ENCODE measurements around the gene NHLH2.
A peak's percentile ranks its signal among the peaks of the same experiment; 100 is the strongest.

Gene NHLH2

DNA sequence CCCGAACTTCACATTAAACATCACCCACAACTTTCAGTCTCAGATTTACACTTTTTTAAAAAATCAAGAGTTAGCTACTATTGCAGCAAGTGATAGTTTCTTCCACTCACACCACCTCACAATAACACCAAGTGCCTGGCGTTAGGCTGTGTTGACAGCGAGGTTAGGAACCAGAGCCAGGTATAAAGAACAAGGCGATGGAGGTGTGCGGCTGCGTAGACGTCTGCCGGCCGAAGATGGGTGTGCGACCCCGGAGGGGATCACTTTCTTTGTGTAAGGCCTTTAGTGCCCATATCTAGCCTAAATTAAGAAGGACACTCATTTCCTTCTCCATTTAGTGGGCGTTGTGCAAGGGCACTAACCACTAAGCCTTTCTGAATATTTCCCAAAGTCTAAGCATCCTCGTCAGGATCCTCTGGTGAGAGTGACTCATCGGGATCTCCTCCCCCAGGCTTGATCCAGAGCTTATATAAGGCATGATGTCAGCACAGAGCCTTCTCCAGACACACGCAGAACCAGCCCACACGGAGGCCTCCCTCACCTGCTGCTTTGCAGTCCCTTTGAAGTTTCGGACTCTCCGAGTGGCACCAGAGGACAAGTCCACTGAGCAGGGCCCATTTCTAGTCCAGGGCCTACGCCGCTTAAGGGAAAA is 11.8 kb downstream of the NHLH2 start:
- POLR2A ChIA-PET: no interaction called here
- no peaks in the 10 kb centered on the region for H3K36me3 ChIP-seq (ENCODE audit: control insufficient read depth in 4 of 4, insufficient read depth in 4 of 4, low read length in 3 of 4)
- H3K27me3 ChIP-seq (replicated peaks in 2 of 5; ENCODE audit: control insufficient read depth in 4 of 5, insufficient read depth in 5 of 5, low read length in 4 of 5): peaks cover 2 to 26% (median 7%) of the 10 kb centered on the region in 5 experiments
- H3K27ac ChIP-seq (ENCODE audit: insufficient read depth in 1 of 2, low read depth in 1 of 2, low read length in 2 of 2, poor library complexity in 1 of 2, severe bottlenecking in 2 of 2): no peak overlapping the region
- H3K9me3 ChIP-seq (ENCODE audit: control extremely low read depth in 1 of 5, control insufficient read depth in 4 of 5, insufficient read depth in 2 of 5, low read depth in 1 of 5, low read length in 4 of 5): no peaks in the 10 kb centered on the region
- 89% methylated on average over 20 of the region's 20 CpGs for WGBS (ENCODE audit: insufficient coverage)
- CTCF ChIA-PET: no interaction called here
- peaks cover 0 to 17% (median 9%) of the 10 kb centered on the region in 4 experiments for H3K4me1 ChIP-seq (ENCODE audit: control extremely low read depth in 1 of 4, control insufficient read depth in 4 of 4, insufficient read depth in 4 of 4, low read length in 3 of 4)
- DNase-seq: peak in 1 of 3 donors; percentile 11
- peak overlapping the region in 3 of 7 experiments; percentile 68 to 79 (median 70) for H3K4me3 ChIP-seq (ENCODE audit: control insufficient read depth in 1 of 7, extremely low read depth in 1 of 7, insufficient read depth in 4 of 7, low read depth in 2 of 7, low read length in 6 of 7)

DNA sequence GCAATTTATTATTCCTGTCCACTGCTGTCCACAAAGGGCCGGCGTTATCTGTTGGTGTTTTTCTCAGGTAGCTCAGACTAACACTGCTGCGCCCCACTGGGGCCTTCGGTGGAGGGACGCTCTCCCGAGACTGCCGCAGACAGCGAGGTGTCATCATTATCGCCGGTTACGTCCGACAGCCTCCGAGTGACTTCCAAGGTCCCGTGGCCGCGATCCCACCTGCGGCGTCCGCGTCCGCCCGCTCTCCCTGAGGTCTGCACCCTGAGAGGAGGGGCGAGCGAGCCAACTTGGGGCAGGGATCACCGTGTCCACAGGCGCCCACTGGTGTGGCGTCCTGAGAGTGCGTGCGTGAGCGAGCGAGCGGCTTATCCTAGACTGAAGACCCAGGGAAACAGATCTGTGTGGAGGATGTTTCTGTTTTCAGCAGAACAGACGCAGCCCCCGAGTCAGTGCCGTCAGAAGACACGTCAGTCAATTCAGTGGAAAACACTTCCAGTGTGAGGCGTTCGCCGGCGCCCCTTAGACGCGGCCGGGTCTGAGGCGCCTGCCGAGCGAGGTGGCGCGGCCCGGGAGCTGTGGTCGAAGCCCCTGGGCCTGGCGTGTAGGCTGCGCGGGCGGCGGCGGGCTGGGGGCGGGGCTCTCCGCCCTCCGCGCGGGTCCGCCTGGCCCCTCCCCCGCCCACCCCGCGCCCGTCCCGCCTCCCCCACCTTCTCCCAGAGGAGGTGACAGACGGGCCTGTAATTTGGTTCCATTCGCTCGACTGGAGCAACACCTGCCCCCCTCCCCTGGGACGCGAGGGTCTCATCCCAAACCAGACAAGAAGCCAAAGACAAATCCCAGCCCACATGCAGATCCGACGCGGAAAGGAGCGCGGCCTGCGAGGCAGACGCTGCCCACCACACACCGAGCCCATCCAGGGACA is 12.6 kb downstream of the NHLH2 start:
- WGBS (ENCODE audit: insufficient coverage): 6% methylated on average over 61 of the region's 80 CpGs
- H3K36me3 ChIP-seq (ENCODE audit: control insufficient read depth in 4 of 4, insufficient read depth in 4 of 4, low read length in 3 of 4): no peaks in the 10 kb centered on the region
- CTCF ChIA-PET: no interaction called here

DNA sequence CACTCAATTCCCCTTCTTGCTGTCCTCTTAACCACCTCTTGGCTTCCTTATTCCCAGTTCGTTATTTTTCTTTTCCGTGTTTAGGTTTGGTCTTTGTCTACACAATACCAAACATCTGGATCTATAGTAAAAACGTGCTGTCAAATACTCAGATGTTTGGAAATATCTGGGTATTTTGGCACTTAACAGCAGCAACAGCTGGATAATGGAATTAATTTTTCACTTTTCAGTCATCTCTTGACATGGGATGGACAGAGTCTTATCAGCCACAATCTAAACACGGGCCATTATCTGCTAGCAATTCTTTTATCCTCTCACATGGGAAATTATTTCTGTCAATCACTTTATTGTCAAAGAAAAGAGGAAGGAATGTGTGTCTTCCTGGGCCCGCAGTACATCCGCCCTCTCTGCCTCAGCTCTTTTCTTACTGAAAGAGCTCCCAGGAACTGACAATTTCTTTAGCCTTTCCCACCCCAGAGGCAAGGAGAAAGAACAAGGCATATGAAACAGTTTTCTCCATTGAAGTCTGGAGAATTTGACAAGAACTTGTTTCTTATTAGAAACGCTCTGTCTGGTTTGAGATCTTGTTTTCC is 13.4 kb downstream of the NHLH2 start:
- peaks cover 2 to 23% (median 6%) of the 10 kb centered on the region in 5 experiments for H3K27me3 ChIP-seq (replicated peaks in 2 of 5; ENCODE audit: control insufficient read depth in 4 of 5, insufficient read depth in 5 of 5, low read length in 4 of 5)
- no peaks in the 10 kb centered on the region for H3K36me3 ChIP-seq (ENCODE audit: control insufficient read depth in 4 of 4, insufficient read depth in 4 of 4, low read length in 3 of 4)
- no peak overlapping the region for H3K27ac ChIP-seq (ENCODE audit: insufficient read depth in 1 of 2, low read depth in 1 of 2, low read length in 2 of 2, poor library complexity in 1 of 2, severe bottlenecking in 2 of 2)
- peak overlapping the region in 2 of 7 experiments; percentile 61 to 79 for H3K4me3 ChIP-seq (ENCODE audit: control insufficient read depth in 1 of 7, extremely low read depth in 1 of 7, insufficient read depth in 4 of 7, low read depth in 2 of 7, low read length in 6 of 7)
- CTCF ChIA-PET: interaction anchor here (1.9 kb wide), 1 partner anchor 17 kb away, joined by 5 read pairs; no protein-coding TSS in a partner anchor
- H3K4me1 ChIP-seq (ENCODE audit: control extremely low read depth in 1 of 4, control insufficient read depth in 4 of 4, insufficient read depth in 4 of 4, low read length in 3 of 4): peaks cover 0 to 17% (median 9%) of the 10 kb centered on the region in 4 experiments
- H3K9me3 ChIP-seq (ENCODE audit: control extremely low read depth in 1 of 5, control insufficient read depth in 4 of 5, insufficient read depth in 2 of 5, low read depth in 1 of 5, low read length in 4 of 5): no peaks in the 10 kb centered on the region
- DNase-seq: peak in 1 of 3 donors; percentile 14
- 92% methylated on average over 3 of the region's 7 CpGs for WGBS (ENCODE audit: insufficient coverage)
- POLR2A ChIA-PET: no interaction called here

More for the DNA sequence above, 12.6 kb downstream of the NHLH2 start:
- POLR2A ChIA-PET: no interaction called here
- Histone ChIP-seq H3K4me1 (ENCODE audit: control extremely low read depth in 1 of 4, control insufficient read depth in 4 of 4, insufficient read depth in 4 of 4, low read length in 3 of 4) (peaks cover 0 to 17% (median 9%) of the 10 kb centered on the region in 4 experiments), H3K27ac (ENCODE audit: insufficient read depth in 1 of 2, low read depth in 1 of 2, low read length in 2 of 2, poor library complexity in 1 of 2, severe bottlenecking in 2 of 2) (no peak overlapping the region), H3K9me3 (ENCODE audit: control extremely low read depth in 1 of 5, control insufficient read depth in 4 of 5, insufficient read depth in 2 of 5, low read depth in 1 of 5, low read length in 4 of 5) (no peaks in the 10 kb centered on the region), H3K27me3 (replicated peaks in 2 of 5; ENCODE audit: control insufficient read depth in 4 of 5, insufficient read depth in 5 of 5, low read length in 4 of 5) (peaks cover 2 to 23% (median 6%) of the 10 kb centered on the region in 5 experiments), H3K4me3 (ENCODE audit: control insufficient read depth in 1 of 7, extremely low read depth in 1 of 7, insufficient read depth in 4 of 7, low read depth in 2 of 7, low read length in 6 of 7) (peak overlapping the region; percentile 4 to 79 (median 61))
- DNase-seq: peak; percentile 31 to 73 (median 61)

DNA sequence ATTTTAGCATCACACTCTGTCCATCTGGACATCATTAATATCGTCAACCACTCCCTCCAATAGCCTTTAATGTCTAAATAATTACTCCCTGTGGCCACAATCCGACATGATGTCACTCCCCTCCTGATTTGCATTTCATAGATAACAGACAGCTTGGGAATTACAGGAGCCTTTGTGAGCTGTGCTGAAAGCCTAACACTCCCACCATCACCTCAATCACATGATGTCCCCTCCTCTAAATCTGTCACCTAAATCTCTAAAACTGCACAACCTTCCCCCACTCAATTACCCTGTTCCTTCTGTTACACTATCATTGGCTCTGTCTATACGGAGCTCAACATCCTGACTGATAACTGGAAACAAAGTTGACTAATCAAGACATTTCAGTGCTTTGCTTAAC is 14.3 kb downstream of the NHLH2 start:
- 62% methylated on average over 3 of the region's 3 CpGs for WGBS (ENCODE audit: insufficient coverage)
- Histone ChIP-seq H3K9me3 (ENCODE audit: control extremely low read depth in 1 of 5, control insufficient read depth in 4 of 5, insufficient read depth in 2 of 5, low read depth in 1 of 5, low read length in 4 of 5) (no peaks in the 10 kb centered on the region), H3K36me3 (ENCODE audit: control insufficient read depth in 4 of 4, insufficient read depth in 4 of 4, low read length in 3 of 4) (no peaks in the 10 kb centered on the region), H3K27ac (ENCODE audit: insufficient read depth in 1 of 2, low read depth in 1 of 2, low read length in 2 of 2, poor library complexity in 1 of 2, severe bottlenecking in 2 of 2) (no peak overlapping the region), H3K27me3 (replicated peaks in 2 of 5; ENCODE audit: control insufficient read depth in 4 of 5, insufficient read depth in 5 of 5, low read length in 4 of 5) (peaks cover 2 to 23% (median 6%) of the 10 kb centered on the region in 5 experiments), H3K4me1 (ENCODE audit: control extremely low read depth in 1 of 4, control insufficient read depth in 4 of 4, insufficient read depth in 4 of 4, low read length in 3 of 4) (peaks cover 0 to 17% (median 9%) of the 10 kb centered on the region in 4 experiments), H3K4me3 (ENCODE audit: control insufficient read depth in 1 of 7, extremely low read depth in 1 of 7, insufficient read depth in 4 of 7, low read depth in 2 of 7, low read length in 6 of 7) (no peak overlapping the region)
- ChIA-PET CTCF (interaction anchor here (1.2 to 1.9 kb wide), 3 partner anchors 16 to 1302 kb away, joined by 3 to 5 read pairs (median 5); no protein-coding TSS in a partner anchor), POLR2A (no interaction called here)
- no peak for DNase-seq

DNA sequence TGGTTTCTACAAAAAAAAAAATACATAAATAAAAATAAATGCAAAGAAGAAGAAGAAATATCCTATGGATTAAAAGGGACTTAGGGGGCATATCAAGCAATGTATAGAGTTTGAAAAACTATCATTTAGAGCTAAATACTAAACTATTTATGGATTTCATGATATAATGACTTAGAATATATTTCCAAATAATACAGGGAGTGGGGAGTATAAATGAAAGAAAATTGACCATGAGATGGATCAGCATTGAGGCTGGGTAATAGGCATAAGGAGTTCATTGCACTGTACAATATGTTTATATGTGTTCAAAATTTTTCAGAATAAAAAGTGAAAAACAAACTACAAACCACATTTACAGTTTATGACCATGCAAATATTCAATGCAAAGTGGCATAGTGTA is 18.8 kb downstream of the NHLH2 start:
- peaks cover 0 to 2% (median 0%) of the 10 kb centered on the region in 5 experiments for H3K9me3 ChIP-seq (ENCODE audit: control extremely low read depth in 1 of 5, control insufficient read depth in 4 of 5, insufficient read depth in 2 of 5, low read depth in 1 of 5, low read length in 4 of 5)
- no peak for DNase-seq
- CTCF ChIA-PET: no interaction called here
- POLR2A ChIA-PET: no interaction called here
- H3K27ac ChIP-seq (ENCODE audit: insufficient read depth in 1 of 2, low read depth in 1 of 2, low read length in 2 of 2, poor library complexity in 1 of 2, severe bottlenecking in 2 of 2): no peak overlapping the region
- no peaks in the 10 kb centered on the region for H3K36me3 ChIP-seq (ENCODE audit: control insufficient read depth in 4 of 4, insufficient read depth in 4 of 4, low read length in 3 of 4)
- H3K27me3 ChIP-seq (replicated peaks in 2 of 5; ENCODE audit: control insufficient read depth in 4 of 5, insufficient read depth in 5 of 5, low read length in 4 of 5): peaks cover 0 to 3% (median 0%) of the 10 kb centered on the region in 5 experiments
- H3K4me3 ChIP-seq (ENCODE audit: control insufficient read depth in 1 of 7, extremely low read depth in 1 of 7, insufficient read depth in 4 of 7, low read depth in 2 of 7, low read length in 6 of 7): no peak overlapping the region
- H3K4me1 ChIP-seq (ENCODE audit: control extremely low read depth in 1 of 4, control insufficient read depth in 4 of 4, insufficient read depth in 4 of 4, low read length in 3 of 4): peaks cover 0 to 8% (median under 1%) of the 10 kb centered on the region in 4 experiments

DNA sequence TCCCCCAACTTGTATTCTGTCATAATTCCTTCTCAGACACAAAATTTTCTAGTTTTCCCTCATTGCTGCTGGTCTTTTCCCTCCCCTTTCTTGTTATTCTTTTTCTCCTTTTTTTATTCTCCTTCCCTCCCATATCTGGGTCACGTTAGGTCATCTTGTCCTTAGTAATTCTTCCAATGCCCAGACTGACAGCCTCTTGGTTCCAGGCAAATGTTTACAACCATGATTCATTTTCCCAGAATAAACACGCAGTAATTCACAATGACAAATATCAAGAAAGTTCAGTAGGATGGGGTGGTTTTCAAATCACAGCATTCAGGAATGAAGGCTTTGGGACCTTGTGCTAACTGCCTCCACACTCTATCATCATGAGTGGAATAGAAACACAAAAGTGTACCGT is 25.2 kb downstream of the NHLH2 start:
- ChIA-PET CTCF (no interaction called here), POLR2A (no interaction called here)
- Histone ChIP-seq H3K4me1 (ENCODE audit: control extremely low read depth in 1 of 4, control insufficient read depth in 4 of 4, insufficient read depth in 4 of 4, low read length in 3 of 4) (peaks cover 0 to 5% (median 0%) of the 10 kb centered on the region in 4 experiments), H3K27me3 (replicated peaks in 2 of 5; ENCODE audit: control insufficient read depth in 4 of 5, insufficient read depth in 5 of 5, low read length in 4 of 5) (no peaks in the 10 kb centered on the region), H3K4me3 (ENCODE audit: control insufficient read depth in 1 of 7, extremely low read depth in 1 of 7, insufficient read depth in 4 of 7, low read depth in 2 of 7, low read length in 6 of 7) (no peak overlapping the region), H3K36me3 (ENCODE audit: control insufficient read depth in 4 of 4, insufficient read depth in 4 of 4, low read length in 3 of 4) (no peaks in the 10 kb centered on the region), H3K9me3 (ENCODE audit: control extremely low read depth in 1 of 5, control insufficient read depth in 4 of 5, insufficient read depth in 2 of 5, low read depth in 1 of 5, low read length in 4 of 5) (peaks cover 0 to 2% (median 0%) of the 10 kb centered on the region in 5 experiments), H3K27ac (ENCODE audit: insufficient read depth in 1 of 2, low read depth in 1 of 2, low read length in 2 of 2, poor library complexity in 1 of 2, severe bottlenecking in 2 of 2) (no peak overlapping the region)
- WGBS (ENCODE audit: insufficient coverage): 97% methylated on average over 3 of the region's 3 CpGs
- no peak for DNase-seq

Measured in common myeloid progenitor, CD34-positive (primary cell).